ENCODE measurements around the gene GSX1.

The GSX1 gene

DNA sequence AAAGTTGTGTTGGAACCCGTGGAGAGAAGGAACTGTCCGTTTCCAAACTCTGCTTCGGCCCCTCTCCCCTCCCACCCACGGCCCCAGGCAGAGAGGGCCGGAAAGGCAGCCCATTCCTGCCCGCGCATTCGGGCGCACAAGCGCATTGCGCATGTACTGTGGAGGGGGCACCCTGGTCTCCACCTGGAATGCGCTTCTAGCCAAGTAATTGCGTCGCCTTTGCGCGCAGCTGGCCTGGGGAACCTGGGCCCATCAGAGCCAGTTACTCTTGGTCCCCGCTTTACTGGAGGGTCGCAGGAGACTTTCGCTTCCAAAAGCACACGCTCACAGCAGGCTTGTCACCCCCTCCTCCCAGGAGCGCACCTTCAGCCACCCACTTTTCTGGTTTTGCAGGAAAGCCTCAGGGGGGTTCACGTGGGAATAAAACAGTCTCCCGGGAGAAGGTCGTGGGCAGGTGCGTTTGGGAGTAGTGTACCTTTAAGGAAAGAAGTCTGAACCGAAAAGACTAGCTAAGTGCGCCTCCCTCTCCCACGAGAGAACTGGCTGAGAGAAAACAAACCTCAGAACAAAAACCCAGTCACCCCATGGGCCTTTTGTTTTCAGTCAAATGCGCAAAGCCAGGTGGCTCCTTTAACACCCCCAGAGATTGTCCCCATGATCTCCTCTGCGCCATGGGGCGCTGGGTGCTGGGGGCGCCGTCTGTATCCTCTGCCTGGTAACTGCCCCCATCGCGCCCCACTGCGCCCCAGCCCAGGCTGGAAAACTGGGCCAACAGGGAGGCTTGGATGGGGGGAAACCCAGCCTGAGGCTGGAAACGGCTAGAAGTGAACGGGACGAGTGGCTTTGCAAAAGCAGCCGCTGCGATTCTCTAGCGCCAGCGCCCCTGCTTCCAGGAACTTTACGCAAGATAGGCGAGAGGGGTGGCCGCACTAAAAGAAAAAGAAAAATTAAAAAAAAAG lies 28.5 kb downstream of the GSX1 start:
- TF ChIP-seq, protein P1, sequence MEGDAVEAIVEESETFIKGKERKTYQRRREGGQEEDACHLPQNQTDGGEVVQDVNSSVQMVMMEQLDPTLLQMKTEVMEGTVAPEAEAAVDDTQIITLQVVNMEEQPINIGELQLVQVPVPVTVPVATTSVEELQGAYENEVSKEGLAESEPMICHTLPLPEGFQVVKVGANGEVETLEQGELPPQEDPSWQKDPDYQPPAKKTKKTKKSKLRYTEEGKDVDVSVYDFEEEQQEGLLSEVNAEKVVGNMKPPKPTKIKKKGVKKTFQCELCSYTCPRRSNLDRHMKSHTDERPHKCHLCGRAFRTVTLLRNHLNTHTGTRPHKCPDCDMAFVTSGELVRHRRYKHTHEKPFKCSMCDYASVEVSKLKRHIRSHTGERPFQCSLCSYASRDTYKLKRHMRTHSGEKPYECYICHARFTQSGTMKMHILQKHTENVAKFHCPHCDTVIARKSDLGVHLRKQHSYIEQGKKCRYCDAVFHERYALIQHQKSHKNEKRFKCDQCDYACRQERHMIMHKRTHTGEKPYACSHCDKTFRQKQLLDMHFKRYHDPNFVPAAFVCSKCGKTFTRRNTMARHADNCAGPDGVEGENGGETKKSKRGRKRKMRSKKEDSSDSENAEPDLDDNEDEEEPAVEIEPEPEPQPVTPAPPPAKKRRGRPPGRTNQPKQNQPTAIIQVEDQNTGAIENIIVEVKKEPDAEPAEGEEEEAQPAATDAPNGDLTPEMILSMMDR (conservative IDR thresholded peaks at IDR 0.05; ENCODE audit: low read depth): no peak
- POLR2A ChIA-PET (ENCODE audit: low non-redundant PET): no interaction called here
- CTCF ChIA-PET: interaction anchor here (0.6 to 1.0 kb wide), 3 partner anchors 11 to 686 kb away, joined by 3 to 5 read pairs (median 3); no protein-coding TSS in a partner anchor
- DNase-seq (ENCODE audit: low spot score): no peak
- H3K27ac ChIP-seq: no peak overlapping the region

DNA sequence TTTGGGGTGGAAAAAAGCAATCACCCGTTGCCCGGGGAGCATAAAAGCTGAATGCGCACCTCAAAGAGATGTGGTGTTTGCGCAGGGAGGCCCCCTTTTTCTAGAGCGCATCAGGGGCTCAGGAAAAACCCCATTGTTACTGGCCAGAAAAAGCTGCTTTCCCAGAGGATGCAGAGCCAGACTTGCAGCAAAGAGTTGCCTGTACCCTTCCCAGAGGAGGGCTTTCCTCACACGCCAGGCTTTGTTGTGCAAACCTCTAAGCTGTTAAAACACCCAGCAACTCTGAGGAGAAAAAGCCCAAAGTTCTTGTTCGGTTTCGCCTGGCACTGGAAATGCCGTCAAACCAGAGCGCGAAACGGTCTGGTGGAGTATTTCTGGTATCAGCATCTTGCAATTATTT lies 29.3 kb downstream of the GSX1 start:
- no peak overlapping the region for H3K27ac ChIP-seq
- ChIA-PET POLR2A (ENCODE audit: low non-redundant PET) (no interaction called here), CTCF (interaction anchor here (0.6 to 1.0 kb wide), 3 partner anchors 11 to 448 kb away, joined by 3 read pairs; no protein-coding TSS in a partner anchor)
- TF ChIP-seq, protein P1 (conservative IDR thresholded peaks at IDR 0.05; ENCODE audit: low read depth): no peak
- DNase-seq (ENCODE audit: low spot score): no peak

DNA sequence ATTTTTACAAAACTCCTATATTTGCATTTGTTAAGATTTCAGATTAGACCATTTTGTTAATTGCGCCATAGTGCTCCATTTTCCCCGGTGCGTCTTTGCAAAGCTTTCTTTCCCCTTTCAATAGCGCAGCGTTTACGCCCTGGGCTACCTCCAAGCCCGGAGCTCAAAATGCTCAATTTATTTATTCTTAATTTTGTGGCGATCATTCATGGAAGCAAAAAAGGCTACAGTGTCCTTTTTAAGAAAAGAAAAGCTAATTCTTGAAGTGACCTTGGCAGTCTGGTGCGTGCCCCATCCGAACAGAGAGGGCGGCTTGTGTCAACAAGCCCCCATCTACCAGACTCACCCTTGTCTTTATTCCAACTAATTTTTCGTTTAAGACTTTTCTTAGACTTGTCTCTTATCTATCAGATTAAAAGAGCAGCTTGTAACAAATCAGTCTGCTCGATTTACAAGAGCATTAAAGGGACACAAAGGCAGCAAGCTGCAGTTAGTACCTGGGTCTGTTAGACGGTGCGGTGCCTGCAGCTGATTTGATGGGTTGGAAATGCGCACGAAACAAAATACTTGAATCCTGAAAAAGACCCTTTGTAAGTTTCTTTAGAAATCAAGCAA lies 30.1 kb downstream of the GSX1 start:
- TF ChIP-seq, protein P1 (conservative IDR thresholded peaks at IDR 0.05; ENCODE audit: low read depth): no peak
- H3K27ac ChIP-seq: no peak overlapping the region
- CTCF ChIA-PET: interaction anchor here (0.7 to 1.2 kb wide), 2 partner anchors 289 to 449 kb away, joined by 3 read pairs; no protein-coding TSS in a partner anchor
- no peak for DNase-seq (ENCODE audit: low spot score)
- POLR2A ChIA-PET (ENCODE audit: low non-redundant PET): no interaction called here

DNA sequence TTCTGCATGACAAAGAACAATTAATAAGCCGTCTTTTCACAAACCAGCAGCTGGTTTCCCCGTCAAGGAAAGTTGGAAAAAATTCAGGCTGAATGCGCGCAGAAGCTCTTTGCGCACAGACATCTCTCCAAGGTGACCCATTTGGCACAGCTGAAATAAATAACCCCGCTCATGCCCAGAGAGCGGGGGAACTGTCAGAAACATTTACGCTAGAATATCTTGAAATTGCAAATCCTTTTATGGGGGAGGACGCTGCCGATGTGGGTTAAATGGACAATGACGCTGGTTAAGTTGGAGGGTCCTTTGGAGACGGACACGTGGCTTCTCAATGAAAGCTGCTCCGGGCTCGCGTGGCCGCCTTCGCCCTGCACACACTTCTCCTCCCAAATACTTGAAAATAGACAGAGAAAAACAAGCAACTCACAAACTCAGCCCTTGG lies 30.6 kb downstream of the GSX1 start:
- H3K27ac ChIP-seq: no peak overlapping the region
- ChIA-PET POLR2A (ENCODE audit: low non-redundant PET) (no interaction called here), CTCF (interaction anchor here (1.2 kb wide), 1 partner anchor 290 kb away, joined by 3 read pairs; no protein-coding TSS in a partner anchor)
- DNase-seq (ENCODE audit: low spot score): no peak
- TF ChIP-seq, protein P1 (conservative IDR thresholded peaks at IDR 0.05; ENCODE audit: low read depth): no peak

DNA sequence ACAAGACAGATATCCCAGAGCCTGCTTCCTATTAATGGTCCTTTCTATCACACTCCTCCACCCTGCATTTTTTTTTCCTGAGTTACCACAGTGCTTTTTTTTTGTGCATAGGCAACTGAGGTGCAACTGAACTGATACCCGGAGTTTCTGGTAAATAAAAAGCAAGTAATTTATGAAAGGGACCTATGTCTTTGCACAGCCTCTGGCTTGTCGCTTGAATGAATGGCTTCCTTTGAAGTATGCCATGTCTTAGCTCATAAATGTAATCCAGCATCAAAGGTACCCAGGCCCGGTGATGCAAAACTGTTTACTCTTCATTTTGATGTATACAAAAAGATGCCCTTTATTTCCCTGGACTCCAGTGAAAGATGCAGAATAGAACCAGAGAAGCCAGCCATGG lies 31.8 kb downstream of the GSX1 start:
- TF ChIP-seq, protein P1 (conservative IDR thresholded peaks at IDR 0.05; ENCODE audit: low read depth): no peak
- H3K27ac ChIP-seq: no peak overlapping the region
- POLR2A ChIA-PET (ENCODE audit: low non-redundant PET): no interaction called here
- CTCF ChIA-PET: no interaction called here
- DNase-seq (ENCODE audit: low spot score): no peak

DNA sequence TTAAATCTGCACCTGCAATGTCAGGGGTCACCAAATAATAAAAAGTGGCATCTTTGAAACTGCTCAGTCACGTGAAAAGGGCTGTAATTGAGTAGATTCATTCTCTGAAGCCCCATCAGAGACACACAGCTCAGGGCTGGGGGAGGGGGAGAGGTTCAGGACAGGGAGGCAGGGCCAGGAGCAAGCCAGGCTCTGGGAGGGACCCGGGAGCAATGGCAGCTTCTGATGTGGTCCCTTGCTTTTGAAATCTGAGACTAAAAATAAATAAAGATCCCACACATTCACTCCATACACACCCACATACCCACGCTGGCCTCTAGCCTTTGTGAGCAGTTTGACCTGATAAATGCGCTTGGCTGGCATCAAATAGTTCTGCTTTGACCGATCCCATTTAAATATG lies 32.8 kb downstream of the GSX1 start:
- ChIA-PET POLR2A (ENCODE audit: low non-redundant PET) (no interaction called here), CTCF (interaction anchor here (1.3 to 1.9 kb wide), 2 partner anchors 17 to 293 kb away, joined by 5 to 22 read pairs; no protein-coding TSS in a partner anchor)
- no peak overlapping the region for H3K27ac ChIP-seq
- DNase-seq (ENCODE audit: low spot score): no peak
- TF ChIP-seq, protein P1 (conservative IDR thresholded peaks at IDR 0.05; ENCODE audit: low read depth): no peak
